ENCODE results near the gene RPL11. TPM values are rescaled to one million over a fixed set of nuclear protein-coding genes. Genes with fewer than 3 reads are reported as not detected.
A peak's percentile ranks its signal among the peaks of the same experiment; 100 is the strongest.
"Not testable (repeated sequence)": the region's sequence is repeated elsewhere in the genome, so short reads cannot be mapped to it uniquely, and the experiment has no call there.

Gene RPL11
- polyA plus RNA-seq, 4 donors: 2,217 to 2,567 (median 2,423) TPM

DNA sequence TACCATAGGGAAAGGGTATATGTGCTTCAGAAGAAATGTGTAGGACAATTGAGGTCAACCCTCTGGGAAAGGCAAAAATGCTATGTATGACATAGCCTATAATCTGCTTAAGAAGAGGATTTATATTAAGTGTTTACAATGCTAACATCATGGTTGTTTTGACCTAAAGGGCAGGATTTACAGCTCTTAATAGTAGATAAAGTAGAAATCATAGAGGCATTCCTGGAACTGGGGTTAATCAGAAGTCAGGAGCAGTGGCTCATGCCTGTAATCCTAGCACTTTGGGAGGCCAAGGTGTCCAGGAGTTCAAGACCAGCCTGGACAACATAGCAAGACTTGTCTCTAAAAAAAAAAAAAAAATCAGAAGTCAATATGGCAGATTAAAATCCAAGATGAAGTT lies 8.7 kb upstream of the RPL11 start:
- DNase-seq (ENCODE audit: low read depth in 4 of 4, low spot score in 3 of 4): no peak

DNA sequence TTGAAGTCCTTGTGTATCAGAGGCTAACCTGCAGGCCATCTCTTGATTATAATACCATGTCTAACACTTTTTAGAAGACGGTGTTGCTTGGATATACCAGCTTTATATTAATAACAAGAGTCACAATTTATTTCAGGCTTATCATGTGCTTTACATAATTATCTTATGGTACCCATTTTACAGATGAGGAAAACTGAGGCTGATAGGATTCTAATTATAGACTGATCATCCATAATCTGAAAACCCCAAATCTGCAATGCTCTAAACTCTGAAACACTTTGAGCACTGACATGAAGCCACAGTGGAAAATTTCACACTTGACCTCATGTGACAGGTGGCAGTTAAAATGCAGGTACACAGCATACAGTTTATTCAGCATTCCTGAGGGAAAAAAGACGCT lies 7.2 kb upstream of the RPL11 start:
- no peak for DNase-seq (ENCODE audit: low read depth in 4 of 4, low spot score in 3 of 4)

DNA sequence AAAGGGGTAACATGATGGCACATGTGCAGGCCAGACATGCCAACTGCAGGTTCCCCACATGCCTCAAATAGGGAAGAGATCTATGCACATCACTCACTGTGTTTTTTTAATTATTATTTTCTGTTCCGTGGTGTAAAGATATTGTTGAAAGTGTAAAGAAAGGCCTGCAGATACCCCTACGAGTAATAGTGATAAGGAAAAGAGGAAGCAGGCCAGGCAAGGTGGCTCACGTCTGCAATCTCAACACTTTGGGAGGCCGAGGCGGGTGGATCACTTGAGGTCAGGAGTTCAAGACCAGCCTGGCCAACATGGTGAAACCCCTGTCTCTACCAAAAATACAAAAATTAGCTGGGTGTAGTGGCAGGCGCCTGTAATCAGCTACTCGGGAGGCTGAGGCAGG lies 6.4 kb upstream of the RPL11 start:
- not testable (repeated sequence) for DNase-seq (ENCODE audit: low read depth in 4 of 4, low spot score in 3 of 4)

DNA sequence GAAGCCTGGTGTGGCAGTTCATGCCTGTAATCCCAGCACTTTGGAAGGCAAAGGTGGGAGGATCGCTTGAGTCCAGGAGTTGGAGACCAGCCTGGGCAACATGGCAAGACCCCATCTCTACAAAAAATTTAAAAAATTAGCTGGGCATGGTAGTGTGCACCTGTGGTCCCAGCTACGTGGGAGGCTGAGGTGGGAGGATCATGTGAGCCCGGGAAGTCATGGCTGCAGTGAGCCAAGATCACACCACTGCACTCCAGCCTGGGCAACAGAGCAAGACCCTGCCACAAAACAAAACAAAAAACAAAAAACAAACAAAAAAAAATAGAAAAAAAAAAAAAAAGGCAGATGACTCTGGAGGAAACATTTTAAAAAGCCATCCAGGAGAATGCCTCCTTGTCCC lies 3.9 kb upstream of the RPL11 start:
- DNase-seq (ENCODE audit: low read depth in 4 of 4, low spot score in 3 of 4): not testable (repeated sequence)

DNA sequence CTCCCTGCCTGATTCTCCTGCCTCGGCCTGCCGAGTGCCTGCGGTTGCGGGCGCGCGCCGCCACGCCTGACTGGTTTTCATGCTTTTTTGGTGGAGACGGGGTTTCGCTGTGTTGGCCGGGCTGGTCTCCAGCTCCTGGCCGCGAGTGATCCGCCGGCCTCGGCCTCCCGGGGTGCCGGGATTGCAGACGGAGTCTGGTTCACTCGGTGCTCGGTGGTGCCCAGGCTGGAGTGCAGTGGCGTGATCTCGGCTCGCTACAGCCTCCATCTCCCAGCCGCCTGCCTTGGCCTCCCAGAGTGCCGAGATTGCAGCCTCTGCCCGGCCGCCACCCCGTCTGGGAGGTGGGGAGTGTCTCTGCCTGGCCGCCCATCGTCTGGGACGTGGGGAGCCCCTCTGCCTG lies 3.3 kb upstream of the RPL11 start:
- DNase-seq (ENCODE audit: low read depth in 4 of 4, low spot score in 3 of 4): not testable (repeated sequence)

DNA sequence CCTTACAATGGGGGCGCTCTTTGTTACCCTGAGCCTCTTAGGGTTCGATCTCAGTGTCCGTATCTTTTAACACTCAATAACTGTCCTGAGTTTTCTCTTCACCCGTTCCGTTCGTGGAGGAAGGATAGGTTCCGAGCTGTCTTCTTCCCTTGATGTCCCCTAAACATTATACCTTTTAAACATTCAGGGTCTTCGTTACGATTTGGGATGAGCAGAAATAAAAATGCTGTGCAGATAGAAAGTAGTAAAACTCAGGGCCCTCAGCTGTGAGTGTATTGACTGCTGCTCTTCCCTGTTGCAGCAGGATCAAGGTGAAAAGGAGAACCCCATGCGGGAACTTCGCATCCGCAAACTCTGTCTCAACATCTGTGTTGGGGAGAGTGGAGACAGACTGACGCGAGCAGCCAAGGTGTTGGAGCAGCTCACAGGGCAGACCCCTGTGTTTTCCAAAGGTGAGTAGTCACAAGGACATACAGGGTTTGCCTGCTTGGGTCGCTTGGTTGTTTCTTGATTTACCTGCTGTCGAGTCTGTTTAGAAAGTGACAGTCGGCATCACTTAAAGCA lies 784 bp downstream of the RPL11 start:
- no peak for DNase-seq (ENCODE audit: low read depth in 4 of 4, low spot score in 3 of 4)

DNA sequence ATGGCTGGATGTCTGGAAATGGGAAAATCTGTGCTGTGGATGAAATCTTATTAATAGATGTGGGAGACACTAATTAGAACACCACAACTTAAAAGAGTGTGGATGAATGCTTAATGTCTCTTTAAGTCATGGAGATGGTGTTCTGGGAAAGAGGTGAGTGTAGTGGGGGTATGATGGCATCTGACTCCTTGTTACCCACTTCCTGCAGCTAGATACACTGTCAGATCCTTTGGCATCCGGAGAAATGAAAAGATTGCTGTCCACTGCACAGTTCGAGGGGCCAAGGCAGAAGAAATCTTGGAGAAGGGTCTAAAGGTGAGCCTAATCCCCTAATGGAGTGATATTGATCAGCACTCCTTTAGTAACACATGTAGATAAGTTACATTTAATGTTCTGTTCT lies 2.0 kb downstream of the RPL11 start:
- no peak for DNase-seq (ENCODE audit: low read depth in 4 of 4, low spot score in 3 of 4)

DNA sequence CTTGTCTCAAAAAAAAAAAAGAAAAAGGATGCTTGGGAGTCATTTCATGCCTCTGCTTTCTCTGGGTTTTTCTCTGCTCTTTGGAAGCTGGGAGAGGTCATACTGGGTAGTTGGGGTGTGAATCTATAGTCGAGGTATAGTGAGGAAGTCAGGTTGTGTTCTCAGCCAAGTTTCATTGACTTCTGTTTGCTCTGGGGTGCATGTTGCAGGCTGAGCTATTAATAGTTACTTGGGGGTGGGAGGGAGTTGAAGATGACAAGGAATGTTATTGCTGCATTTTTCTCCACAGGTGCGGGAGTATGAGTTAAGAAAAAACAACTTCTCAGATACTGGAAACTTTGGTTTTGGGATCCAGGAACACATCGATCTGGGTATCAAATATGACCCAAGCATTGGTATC lies 2.8 kb downstream of the RPL11 start:
- DNase-seq (ENCODE audit: low read depth in 4 of 4, low spot score in 3 of 4): no peak

DNA sequence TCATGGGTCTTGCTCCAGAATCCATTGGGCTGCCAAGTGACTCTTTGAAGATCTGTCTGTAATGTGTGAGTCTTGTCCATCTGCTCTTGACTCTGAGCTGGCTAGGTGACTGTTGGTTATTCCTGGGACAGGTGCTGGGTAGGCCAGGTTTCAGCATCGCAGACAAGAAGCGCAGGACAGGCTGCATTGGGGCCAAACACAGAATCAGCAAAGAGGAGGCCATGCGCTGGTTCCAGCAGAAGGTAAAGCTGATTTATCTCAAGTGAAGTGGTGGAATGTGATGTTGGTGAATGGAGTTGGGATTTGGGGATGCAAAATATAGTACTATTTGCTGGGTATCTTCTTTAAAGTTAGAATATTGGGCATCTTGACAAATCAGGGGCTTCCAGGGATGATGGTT lies 4.1 kb downstream of the RPL11 start:
- no peak for DNase-seq (ENCODE audit: low read depth in 4 of 4, low spot score in 3 of 4)

DNA sequence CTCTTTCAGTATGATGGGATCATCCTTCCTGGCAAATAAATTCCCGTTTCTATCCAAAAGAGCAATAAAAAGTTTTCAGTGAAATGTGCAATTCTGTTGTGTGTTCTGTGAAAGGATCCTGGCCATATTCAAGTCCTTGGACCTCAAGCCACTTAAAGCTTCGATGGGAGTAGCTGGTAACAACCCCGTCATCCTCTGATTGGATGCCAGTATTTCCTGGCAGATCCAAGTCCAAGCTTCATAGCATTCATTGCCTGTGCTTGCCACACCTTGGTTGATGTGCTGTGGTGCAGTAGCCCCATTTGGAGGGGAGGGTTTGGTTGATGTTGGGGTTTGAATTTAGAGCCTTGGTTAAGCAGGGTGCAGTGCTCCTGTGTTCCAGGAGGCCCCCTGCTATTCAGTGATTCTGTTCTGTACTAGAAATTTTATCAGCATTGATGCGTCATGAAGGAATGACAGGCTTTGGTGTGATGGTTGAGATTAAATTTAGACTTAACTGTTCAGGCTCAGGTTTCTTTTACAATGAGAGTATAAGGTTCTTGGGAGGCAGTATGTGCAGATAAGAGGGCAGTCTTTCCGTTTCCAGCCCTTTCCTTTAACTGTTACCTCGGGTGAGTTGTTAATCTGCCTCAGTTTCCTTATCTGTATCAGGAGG lies 4.9 kb downstream of the RPL11 start:
- DNase-seq (ENCODE audit: low read depth in 4 of 4, low spot score in 3 of 4): no peak

DNA sequence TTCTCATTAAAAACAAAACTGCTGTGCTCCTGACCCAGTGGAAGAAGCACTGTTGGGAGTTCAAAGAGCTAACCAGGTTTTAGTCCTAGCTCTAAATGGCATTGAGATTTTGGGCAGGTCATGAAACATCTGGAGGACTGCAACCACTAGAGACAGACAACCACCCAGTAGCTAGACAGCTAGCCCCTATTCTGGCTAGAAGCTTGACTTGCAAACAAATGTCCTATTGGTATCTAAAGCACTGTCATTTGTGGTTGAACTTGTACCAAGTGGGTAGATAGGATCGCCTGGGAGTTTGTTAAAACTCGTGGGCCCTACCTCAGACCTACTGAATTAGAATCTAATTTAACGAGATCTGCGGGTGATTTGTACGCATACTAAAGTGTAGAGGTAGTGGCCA lies 6.9 kb downstream of the RPL11 start:
- no peak for DNase-seq (ENCODE audit: low read depth in 4 of 4, low spot score in 3 of 4)

DNA sequence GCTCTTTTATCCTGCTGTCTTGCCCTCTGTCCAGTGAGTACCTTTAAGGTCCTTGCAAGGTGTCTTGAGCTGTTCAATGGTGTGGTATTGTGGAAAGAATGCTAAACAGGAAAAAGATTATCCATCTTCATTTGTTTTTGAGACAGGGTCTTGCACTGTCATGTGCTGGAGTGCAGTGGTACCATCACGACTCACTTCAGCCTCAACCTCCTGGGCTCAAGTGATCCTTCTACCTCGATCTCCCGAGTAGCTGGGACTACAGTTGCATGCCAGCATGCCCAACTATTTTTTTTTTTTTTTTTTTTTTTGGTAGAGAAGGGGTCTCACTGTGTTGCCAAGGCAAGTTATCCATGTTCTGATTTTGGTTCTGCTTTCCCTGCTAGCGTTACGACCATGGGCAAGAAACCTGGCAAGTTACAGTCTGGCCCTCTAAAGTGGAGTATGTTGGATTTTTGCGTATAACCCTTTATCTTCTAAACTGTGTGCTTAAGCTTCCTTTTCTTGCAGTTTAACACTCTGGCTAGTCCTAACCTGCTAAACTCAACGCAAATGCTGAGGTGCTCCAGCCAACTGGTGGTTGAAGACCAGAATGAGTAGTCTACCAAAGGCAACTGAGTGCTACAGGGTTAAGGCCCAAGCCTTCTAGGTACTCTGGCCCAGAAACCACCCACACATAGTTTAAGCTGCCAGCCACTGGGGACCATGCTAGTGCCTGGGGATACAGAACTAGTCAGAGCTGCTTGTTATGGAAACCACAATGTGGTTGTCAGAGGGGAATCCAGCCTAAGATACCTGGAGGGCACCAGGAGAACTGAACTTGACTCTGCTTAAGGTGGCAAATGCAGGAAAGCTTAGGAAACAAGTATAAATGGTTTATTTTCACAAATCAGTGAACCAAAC lies 7.9 kb downstream of the RPL11 start:
- DNase-seq (ENCODE audit: low read depth in 4 of 4, low spot score in 3 of 4): no peak

DNA sequence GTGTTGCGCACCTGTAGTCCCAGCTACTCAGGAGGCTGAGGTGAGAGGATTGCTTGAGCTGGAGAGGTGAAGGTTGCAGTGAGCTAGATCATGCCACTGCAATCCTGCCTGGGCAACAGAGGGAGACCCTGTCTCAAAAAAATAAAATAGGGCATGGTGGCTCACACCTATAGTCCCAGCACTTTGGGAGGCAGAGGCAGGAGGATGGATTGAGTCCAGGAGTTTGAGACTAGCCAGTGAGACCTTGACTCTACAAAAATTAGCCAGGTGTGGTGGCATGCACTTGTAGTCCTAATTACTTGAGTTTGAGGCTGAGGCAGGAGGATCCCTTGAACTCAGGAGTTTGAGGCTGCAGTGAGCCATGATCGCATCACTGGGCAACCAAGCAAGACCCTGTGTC lies 9.7 kb downstream of the RPL11 start:
- DNase-seq (ENCODE audit: low read depth in 4 of 4, low spot score in 3 of 4): no peak

DNA sequence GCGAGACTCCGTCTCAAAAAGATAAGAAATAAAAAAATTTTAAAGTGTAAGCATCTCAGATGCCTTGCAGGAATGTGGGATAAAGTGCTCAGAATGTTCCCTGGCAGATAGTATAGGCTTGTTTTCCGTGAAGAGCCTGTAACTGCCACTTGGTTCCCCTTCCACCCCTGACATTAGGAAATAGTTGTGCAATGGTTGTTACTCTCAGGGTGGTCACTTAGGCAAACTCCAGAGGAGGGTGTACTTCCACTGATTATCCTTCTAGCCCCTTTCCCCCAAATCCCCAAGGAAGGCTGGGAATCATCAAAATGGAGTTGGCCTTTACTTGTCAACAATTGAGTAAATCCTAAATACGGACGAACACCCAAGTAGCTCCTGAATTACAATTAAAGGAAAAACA lies 10.4 kb downstream of the RPL11 start:
- DNase-seq (ENCODE audit: low read depth in 4 of 4, low spot score in 3 of 4): no peak

DNA sequence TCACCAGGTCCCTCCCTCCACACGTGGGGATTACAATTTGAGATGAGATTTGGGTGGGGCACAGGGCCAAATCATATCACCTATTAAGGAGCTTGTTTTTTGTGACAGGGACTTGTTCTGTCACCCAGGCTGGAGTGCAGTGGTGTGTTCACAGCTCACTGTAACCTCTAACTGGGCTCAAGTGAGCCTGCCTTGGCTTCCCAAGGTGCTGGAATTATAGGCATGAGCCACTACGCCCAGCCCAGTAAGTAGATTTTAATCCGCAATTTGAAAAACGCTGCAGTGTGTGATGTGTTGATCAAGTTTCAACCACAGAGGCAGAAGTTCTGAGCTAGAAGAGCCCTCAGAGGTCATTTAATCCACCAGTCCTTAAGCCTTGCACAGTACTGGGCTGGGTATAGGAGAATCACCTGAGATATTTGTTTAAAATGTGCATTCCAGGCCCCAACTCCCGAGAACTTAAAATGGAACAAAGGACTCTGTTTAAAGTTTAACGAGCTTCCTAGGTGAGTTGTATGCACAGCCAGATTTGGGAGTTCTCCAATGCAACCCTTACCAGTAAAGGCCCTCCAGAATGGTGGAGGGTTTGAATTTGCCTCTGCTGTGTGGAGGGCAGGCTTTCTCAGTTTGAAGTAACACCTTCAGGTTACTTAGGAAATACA lies 13.4 kb downstream of the RPL11 start:
- no peak for DNase-seq (ENCODE audit: low read depth in 4 of 4, low spot score in 3 of 4)

DNA sequence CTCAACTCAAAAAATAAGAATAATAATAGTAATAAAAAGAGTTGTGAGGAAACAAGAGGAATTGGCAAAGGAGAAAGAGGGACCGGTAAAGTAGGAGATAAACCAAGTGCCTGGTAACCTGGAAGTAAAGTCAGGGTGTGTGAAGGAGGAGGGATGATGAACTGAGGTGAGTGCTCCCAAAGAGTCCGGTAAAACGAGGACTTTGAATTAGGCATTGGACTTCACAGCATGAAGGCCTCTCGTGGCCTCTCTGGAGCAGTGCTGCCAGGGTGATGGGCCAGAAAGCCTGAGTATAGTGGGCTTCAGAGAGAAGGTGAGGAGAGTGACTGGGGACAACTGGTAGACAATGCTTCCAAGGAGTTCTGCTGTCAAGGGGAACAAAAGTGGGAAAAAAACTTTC lies 17.6 kb downstream of the RPL11 start:
- no peak for DNase-seq (ENCODE audit: low read depth in 4 of 4, low spot score in 3 of 4)

DNA sequence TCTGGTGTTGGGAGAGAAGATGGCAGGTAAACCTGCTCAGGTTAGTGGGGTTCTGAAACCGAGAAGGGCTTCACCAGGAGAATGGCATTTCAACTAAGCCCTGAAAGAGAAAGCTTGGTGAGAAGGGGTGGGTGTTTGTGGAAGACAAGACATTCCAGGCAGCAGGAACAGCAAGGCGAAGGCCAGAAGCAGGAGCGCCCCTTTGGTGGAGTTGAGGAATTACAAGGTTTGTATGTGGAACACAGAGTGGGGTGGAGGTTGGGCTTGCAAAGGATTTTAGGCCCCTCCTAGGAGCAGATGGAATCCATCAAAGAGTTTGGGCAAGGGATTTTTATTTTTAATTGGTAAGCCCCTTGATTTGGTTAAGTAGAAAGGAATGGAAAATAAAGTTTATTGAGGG lies 26.9 kb downstream of the RPL11 start:
- DNase-seq (ENCODE audit: low read depth in 4 of 4, low spot score in 3 of 4): peak in 1 of 4 donors; percentile 7

DNA sequence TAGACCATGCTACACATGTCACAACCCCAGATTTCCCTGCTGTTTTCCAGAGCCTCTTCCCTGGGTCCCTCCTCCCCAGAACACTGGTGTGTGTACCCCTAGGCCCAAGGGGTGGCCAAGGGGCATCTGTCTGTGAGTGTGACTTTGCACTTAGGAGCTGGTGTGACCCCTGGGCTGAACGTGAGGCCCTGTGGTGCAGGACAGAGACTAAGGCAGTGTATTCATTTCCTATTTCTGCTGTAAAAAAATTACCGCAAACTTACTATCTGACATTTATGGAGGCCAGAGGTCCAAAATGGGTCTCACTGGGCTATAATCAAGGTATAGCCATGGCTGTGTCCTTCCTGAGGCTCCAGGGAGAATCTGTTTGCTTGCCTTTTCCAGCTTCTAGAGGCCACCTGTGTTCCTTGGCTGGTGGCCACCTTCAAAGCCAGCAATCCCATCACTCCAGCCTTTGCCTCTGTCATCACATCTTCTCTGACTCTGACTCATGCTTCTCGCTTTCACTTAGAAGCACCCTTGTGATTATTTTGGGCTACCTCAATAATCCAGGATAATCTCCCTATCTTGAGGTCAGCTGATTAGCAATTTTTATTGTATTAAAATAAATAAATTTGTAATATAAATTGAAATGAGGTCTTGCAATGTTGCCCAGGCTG lies 27.7 kb downstream of the RPL11 start:
- no peak for DNase-seq (ENCODE audit: low read depth in 4 of 4, low spot score in 3 of 4)

DNA sequence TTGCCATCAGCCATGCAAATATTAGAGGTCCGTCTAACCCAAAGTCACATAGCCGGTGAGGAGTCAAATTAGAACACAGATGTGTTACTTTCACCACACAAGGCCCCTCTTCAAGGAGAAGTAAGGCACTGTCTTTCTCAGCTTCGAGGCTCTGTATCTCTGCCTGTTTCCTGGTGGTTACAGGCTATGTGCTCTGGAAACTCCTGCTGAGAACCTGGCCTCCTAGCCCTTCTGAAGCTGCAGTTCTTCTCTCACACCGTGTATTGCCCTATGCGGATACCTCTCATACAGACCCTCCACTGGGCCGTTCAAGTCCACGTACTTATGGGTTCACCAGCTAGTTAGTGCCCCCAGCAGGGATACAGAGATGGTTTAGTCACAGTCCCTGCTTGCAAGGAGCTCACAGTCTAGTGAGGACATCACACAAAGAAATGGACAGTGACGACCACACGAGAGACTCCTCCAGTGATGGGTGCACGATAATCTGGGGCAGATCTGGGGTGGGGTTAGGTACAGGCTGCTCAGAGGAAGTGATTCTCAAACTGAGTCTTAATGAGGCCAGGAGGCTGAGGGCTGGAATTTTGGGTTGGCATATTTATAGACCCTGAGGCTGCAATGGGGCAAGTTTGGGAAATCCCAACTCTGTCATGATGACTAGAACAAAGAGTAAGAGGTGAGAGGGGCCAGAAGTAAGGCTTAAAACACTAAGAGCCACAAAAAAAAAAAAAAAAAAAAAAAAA lies 28.8 kb downstream of the RPL11 start:
- no peak for DNase-seq (ENCODE audit: low read depth in 4 of 4, low spot score in 3 of 4)

DNA sequence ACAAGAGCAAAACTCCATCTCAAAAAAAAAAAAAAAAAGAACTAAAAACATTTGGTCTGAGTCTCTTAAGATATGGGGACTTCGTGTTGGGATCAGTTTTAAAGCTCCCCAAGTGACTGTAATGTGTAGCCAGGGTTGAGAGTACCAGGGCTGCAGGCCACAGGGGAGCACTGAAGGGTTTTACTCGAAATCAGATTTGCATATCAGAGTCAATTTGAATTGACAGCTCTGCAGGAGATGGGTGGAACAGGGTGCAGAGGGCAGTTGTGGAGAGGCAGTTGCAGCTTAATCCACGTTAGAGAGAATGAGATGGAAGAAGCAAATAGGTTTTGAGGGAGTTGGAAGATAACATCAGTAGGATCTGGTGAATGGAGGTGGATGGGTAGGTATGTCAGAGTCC lies 31.0 kb downstream of the RPL11 start:
- no peak for DNase-seq (ENCODE audit: low read depth in 4 of 4, low spot score in 3 of 4)

Data from right renal pelvis (tissue), 4 donors.